ENCODE results near the gene GAA.

Gene GAA

GRCh38 chr17:80146121-80147034, 45.0 kb downstream of the GAA start:
- TF ChIP-seq GATA3 (IDR thresholded peaks at IDR 0.05; ENCODE audit: low read depth, low read length) (no peak), GATA2 (IDR thresholded peaks at IDR 0.05; ENCODE audit: low read depth, low read length) (no peak)

GRCh38 chr17:80147035-80147822, 45.8 kb downstream of the GAA start, which contains the start of gene EIF4A3:
Gene EIF4A3, minus strand, starts transcription at chr17:80147128. Its CDS starts 167 bp downstream, at chr17:80146961.
- TF ChIP-seq GATA2 (IDR thresholded peaks at IDR 0.05; ENCODE audit: low read depth, low read length) (no peak; the same call in 1 of the 2 replicates), GATA3 (IDR thresholded peaks at IDR 0.05; ENCODE audit: low read depth, low read length) (no peak)

GRCh38 chr17:80151333-80151732, 50.0 kb downstream of the GAA start:
- TF ChIP-seq GATA2 (IDR thresholded peaks at IDR 0.05; ENCODE audit: low read depth, low read length): no peak
- no peak for TF ChIP-seq GATA3 (IDR thresholded peaks at IDR 0.05; ENCODE audit: low read depth, low read length)

GRCh38 chr17:80152081-80152702, 50.8 kb downstream of the GAA start:
- TF ChIP-seq GATA2 (IDR thresholded peaks at IDR 0.05; ENCODE audit: low read depth, low read length) (no peak), GATA3 (IDR thresholded peaks at IDR 0.05; ENCODE audit: low read depth, low read length) (no peak)

GRCh38 chr17:80153004-80153403, 51.6 kb downstream of the GAA start:
- TF ChIP-seq GATA3 (IDR thresholded peaks at IDR 0.05; ENCODE audit: low read depth, low read length): no peak
- TF ChIP-seq GATA2 (IDR thresholded peaks at IDR 0.05; ENCODE audit: low read depth, low read length): no peak

GRCh38 chr17:80154166-80154565, 52.8 kb downstream of the GAA start:
- no peak for TF ChIP-seq GATA2 (IDR thresholded peaks at IDR 0.05; ENCODE audit: low read depth, low read length)
- no peak for TF ChIP-seq GATA3 (IDR thresholded peaks at IDR 0.05; ENCODE audit: low read depth, low read length)

- no peak for TF ChIP-seq GATA3 (IDR thresholded peaks at IDR 0.05; ENCODE audit: low read depth, low read length)
- TF ChIP-seq GATA2 (IDR thresholded peaks at IDR 0.05; ENCODE audit: low read depth, low read length): no peak
These were observed 57.5 kb downstream of the GAA start for GRCh38 chr17:80158846-80159245.

GRCh38 chr17:80160536-80160935, 59.2 kb downstream of the GAA start:
- TF ChIP-seq GATA2 (IDR thresholded peaks at IDR 0.05; ENCODE audit: low read depth, low read length) (peak; percentile 57; the same call in 1 of the 2 replicates), GATA3 (IDR thresholded peaks at IDR 0.05; ENCODE audit: low read depth, low read length) (no peak)

GRCh38 chr17:80163336-80163735, 62.0 kb downstream of the GAA start:
- TF ChIP-seq GATA3 (IDR thresholded peaks at IDR 0.05; ENCODE audit: low read depth, low read length): no peak
- no peak for TF ChIP-seq GATA2 (IDR thresholded peaks at IDR 0.05; ENCODE audit: low read depth, low read length)

GRCh38 chr17:80164185-80164584, 62.8 kb downstream of the GAA start:
- TF ChIP-seq GATA3 (IDR thresholded peaks at IDR 0.05; ENCODE audit: low read depth, low read length) (no peak), GATA2 (IDR thresholded peaks at IDR 0.05; ENCODE audit: low read depth, low read length) (no peak)

- TF ChIP-seq GATA2 (IDR thresholded peaks at IDR 0.05; ENCODE audit: low read depth, low read length) (no peak), GATA3 (IDR thresholded peaks at IDR 0.05; ENCODE audit: low read depth, low read length) (no peak)
These were observed 65.1 kb downstream of the GAA start for GRCh38 chr17:80166446-80166845.

- no peak for TF ChIP-seq GATA3 (IDR thresholded peaks at IDR 0.05; ENCODE audit: low read depth, low read length)
- TF ChIP-seq GATA2 (IDR thresholded peaks at IDR 0.05; ENCODE audit: low read depth, low read length): no peak
These were observed 67.0 kb downstream of the GAA start for GRCh38 chr17:80168371-80168770.

- no peak for TF ChIP-seq GATA2 (IDR thresholded peaks at IDR 0.05; ENCODE audit: low read depth, low read length)
- TF ChIP-seq GATA3 (IDR thresholded peaks at IDR 0.05; ENCODE audit: low read depth, low read length): no peak
These were observed 67.7 kb downstream of the GAA start for GRCh38 chr17:80169107-80169506.

Data from SH-SY5Y (cell line).